Stimulated activated CD8-positive, alpha-beta memory T cell treated with anti-CD3 and anti-CD28 coated beads, Interleukin-12 subunit alpha, Interleukin-12 subunit beta, amount 100 ng/mL, for 4 hours (primary cell): ENCODE measurements around the gene PARD3B.

Source experiments
- DNase-seq: peaks from one replicate; pipeline ENCODE4 v3.0.0-alpha.2; 2020; ENCODE audit warnings: low read depth

PARD3B gene

DNA sequence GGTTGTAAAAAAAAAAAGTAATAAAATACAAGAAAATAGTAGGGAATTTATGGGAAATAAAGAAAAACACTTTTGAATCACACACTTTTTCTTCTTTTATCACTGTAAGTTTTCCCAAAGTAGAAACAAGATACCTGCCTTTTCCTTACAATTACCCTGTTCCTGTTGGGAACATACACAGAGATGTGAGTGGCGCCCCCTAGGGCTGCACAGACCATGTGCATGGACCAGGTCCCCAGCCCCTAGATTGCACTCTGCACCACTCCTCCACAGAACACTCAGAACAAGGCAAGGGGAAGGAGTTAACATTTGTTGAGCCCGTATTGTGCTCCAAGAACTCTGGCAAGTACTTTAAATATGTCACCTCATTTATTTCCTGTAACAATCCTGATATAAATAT is 1018.4 kb downstream of the PARD3B start:
- no peak for DNase-seq

DNA sequence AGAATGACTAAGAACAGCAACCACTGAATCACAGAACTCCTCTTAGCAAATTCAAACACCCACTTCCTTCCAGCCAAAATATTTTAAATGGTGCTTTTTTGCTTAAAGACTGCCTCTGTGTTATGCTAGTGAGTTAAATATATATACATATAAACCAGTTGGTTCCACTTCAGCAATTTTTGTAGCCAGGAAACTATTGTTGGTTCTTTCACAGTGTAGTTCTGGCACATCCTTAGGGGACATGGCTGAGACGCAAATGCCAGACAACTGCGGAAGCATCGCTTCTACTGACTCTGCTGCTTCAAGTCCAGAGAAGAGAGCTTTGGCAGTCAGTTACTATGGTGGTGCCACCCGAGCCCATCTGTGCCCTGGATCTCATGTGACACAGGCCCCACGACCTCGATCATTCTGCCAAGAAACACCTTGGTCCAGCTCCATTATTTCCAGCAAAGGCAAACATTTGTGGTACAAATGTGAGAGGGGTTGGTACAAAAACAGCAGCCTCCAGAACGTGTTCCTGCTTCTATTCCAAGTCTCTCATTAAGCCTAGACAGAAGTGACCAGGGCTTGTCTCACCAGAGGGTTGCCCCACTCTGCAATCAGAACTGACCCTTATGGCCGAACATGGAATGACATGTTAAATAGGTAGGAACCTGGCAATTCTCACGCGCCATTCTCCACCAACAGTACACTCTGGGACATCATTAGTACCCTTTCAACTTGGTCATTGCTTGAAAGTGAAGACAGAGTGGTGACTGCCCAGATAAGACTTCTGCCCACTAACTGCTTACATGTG is 1019.3 kb downstream of the PARD3B start:
- no peak for DNase-seq

DNA sequence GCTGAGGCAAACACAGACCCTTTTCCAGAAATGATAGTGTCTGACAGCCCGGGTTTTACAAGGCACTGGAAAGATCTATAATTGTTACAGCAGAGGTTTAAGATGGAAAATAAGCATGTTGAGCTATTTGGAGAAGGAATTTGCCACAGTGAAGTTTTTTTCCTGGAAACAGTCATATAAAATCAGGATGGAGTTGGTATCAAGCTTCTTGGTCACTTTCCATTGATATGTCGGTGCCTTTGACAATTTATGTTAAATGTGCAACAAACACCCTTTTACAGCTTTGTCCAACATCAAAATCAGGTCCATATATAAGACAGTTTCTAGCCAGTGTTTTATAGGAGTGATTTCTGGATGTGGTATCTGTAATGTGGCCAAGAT is 1019.9 kb downstream of the PARD3B start:
- DNase-seq = no peak

DNA sequence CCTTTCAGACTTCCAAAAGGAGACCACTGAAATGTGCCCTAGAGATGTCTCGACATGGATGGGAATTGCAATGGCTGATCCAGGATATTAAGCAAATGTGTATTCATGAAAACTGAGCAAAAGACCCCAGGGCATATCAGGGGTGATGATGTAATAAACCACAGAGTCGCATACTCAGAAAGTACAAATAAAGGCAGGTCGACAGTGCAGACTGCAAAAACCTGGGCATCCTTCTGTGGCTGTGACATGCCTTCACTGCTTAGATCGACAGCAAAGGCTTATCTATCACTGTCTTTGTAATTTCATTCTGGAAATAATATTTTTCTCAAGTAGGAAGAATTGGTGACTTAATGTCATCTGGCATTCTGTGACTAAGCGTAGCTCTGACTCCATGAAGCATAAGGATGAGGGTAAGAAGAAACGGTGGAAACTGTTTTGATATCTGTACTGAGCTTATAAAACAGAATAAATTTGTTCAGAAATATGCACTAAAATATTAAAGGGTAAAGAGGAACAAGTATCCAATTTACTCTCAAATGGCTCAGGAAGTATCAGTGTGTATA is 1021.4 kb downstream of the PARD3B start:
- no peak for DNase-seq

DNA sequence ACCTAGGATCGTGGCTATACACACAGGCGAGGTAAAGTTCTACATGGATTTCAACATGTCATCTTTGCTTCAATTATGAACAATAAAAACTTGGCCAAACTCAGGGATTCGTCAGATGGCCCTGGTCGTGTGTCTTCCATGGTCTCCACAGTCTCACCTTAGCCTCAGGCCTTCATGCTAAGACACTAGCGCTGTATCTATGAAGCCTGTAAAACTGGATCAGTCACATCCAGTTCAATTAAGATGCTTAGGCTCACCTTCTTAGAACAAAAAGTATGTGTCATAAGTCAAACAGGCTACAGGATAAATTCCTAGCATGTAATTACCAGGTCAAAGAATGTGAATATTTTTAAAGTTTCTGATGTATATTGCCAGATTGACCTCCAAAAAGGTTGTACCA is 1023.3 kb downstream of the PARD3B start:
- DNase-seq = no peak

DNA sequence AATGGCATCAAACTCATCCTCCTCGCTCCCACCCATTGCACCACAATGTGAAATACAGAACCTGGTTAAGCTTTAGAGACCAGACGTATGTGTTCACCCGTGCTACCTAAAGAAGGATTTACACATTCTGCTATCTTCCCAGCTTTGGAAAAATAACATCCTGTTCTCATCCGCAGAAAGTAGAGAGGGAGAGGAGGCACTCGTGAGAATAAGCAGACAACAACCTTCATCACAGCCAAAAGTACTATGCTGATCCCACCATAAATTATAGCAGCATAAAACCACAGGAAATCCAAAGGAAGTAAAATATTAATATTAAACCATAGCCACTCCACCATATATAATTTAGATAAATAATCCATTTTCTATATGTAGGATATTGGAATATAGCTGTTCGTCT is 1025.4 kb downstream of the PARD3B start:
- DNase-seq = no peak

DNA sequence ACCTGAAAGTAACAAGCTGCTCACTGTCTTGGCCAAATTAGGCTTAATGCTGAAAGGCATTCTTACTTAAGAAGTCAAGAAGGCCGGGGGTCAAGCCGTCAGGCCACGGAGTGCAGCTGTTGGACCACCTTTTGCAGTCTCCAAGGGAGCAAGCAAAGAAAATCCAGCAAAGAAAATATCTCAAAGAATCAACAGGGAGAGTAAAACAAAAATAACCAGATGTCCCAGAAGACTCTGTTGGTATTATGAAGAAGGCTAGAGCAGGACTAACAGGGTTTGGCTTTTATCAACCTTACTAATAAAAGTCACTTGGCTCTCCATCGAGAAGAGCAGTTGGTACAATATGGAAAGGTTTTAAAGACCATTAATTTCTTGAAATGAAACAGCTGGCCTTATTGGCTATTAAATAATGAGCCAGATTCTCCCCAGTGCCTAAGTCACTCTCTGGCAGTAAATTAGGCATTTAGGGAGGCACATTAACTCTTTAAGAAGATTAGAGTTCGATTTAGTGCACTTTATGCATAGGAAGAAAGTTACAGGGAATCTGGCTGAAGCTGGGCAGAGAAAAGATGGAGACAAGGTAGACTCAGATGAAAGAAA is 1026.2 kb downstream of the PARD3B start:
- no peak for DNase-seq

DNA sequence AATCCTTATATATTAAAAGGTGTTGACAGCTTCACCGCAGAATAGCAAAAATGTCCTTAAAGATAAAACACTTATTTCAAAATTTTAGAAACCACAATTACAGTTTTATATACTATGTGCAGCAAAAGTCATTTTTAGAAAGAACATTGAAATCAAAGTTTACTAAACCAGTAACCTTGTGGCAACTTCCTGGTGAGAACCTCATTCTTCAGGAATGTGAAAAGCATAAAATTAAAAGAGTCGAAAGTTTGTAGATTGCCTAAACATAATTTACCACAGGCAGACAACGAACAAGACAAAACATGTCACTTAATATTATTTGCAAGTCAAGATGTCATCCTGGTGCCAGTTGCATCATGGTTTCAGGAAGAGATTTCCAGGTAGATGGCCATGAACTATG is 1028.7 kb downstream of the PARD3B start:
- no peak for DNase-seq

DNA sequence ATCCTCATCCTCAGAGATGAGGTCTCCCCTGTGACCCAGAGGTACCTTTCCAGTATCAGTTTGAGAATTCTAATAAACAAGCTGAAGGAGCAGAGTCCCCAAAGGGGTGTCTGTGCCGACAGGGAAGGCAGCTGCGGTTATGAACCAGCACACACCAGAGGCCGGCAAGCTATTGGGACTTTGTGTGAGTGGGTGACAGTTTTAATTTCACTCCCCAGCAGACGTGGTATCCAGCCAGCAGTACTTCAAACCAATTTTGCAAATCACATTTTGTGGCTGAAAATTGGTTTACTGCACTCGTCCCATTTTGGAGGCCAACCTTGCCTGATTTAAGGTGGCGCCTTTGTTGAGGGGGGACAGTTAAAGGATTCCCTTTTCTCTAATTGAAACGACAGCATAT is 1034.1 kb downstream of the PARD3B start:
- no peak for DNase-seq

DNA sequence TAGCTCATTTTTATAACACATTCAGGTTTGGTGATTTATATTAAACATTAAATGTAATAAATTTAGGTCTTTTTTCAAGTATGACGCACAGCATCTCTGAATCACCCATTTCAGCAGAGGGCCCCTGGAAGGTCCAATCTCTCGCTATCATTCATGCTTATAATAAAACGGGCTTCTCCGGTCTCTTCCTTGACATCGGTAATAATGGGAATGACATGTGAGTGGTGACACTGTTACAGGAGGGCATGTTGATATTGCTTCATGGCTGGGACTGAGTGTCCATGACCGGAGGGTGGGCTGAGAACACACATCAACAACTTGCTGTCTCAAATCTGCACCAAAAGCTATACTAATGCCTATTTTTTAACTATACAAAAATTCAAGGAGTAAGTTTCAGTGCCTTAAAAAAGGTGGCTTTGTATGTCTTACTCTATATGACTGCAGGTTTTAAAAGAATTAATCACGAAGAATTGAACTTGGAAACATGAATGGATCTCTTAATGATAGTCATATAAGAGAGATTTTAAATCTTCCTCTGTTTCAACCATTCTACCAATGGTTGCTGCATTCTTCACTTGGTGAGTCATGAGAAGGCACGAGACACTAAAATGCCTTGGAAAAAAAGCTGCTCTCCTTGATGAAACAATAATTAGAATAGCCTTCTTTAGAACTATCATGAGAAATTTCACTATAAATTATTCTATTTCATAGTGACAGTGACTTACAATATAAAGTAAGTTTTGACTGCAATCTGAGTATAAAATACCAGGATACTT is 1035.1 kb downstream of the PARD3B start:
- DNase-seq = no peak

DNA sequence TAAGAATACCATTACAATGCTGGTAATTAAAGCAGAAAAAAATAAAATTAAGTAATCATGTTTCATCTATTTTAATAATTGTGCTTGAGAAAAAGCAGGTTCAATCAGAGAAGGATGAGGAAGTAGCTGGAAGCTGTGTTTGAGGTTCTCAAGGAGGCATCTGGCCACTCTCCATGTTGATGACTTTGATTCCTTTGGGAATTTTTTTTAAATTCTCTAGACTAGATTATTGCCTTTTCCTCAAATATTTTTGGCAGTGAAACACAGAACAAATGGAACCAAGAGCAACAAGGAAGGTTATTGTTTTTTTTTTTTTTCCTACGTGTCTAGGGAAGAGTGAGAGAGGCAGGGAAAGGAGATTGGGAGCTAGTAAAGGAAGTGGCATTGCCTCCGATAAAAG is 1037.1 kb downstream of the PARD3B start:
- DNase-seq = no peak

DNA sequence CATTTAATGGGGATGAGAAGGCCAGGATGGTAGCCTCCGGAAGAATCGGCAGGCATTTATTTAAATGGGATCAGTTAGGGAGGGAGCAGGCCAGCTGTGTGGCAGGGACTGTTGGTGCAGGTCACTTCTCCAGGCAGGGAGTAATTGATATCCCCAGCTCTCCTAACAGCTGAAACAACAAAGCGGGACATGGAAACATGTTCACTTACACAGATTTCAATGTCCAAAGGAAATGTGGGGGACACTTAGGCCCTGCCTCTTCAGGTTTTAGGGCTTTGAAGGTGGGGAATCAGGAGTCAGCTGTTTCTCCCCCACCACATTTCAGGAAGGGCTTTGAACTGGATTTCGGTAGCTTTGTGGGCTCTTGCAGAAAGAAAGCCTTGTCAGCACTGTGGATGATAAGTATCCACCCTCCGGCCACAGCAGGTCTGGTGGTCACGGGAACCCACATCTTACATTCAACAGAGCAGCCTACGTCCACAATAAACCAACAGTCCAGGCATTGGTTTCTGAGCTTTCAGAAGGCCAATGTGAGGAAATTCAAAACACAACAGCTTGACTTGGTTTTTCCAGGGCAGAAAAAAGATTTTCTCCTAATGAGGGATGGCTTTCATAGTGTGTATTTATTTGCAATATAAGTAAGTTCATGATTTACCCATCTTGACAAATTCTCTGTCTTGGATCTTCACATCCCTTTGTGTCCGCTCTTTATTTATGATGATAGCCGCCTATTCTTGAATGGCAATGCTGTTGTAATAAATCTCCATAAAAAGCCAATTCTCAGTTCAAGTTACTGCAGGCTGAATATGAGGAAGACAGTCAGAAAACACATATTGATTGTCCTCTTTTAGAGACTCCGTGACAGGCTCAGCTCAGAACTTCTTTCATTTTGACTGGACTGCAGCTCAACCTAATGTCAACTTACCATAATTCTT is 1040.4 kb downstream of the PARD3B start:
- no peak for DNase-seq

DNA sequence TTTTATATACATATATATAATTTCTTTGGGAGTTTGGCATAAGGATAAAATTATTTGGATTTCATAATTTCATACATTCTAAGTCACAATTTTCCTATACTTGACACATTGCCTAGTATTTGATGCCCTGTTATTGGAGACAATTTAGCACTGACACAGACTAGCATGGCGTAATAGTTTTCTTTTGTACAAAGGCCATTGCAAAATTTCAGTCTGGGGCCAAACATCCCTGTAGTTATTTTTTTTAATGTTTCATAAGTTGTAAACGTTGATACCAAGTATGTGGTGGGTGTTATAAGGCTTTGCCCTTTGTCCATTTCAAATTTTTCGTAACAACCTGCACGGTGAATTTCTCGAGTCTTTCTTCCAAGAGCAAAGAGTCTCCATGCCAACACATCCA is 1041.4 kb downstream of the PARD3B start:
- no peak for DNase-seq

DNA sequence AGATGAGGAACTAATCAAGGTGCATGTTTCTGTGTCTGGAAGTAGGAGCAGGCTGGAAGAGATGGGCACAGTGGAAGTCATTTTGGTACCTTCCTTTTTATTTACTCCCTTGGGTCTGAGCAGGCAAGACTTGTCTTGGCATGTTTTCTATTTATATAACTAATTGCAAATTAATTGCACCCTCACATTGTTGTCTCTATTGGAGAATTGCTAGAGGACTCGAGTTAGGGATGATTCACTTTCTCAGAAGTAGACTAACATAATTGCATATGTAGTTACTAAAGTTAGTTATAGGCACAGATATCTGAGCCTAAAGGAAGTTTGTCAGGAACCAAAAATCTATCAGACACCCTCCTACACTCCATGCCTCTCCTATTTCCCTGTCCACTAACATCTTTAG is 1044.2 kb downstream of the PARD3B start:
- no peak for DNase-seq

DNA sequence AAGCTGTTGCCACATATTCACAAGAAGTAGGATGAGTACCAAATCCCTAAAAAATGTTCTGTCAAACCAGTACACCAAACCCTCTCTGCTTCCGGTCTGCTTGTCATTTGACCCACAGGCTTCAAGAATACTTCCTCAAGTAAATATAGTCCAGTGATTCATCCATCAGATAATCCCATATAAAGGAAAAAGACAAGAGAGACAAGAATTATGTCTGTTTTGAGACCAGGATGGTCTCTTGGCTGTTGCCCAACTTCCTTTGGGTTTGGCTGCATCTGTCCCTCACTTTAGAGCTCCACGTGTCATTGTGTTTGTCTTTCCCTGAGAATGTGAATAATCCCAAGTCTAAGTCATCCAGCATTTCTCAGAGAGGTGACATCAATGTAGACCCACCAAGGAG is 1045.5 kb downstream of the PARD3B start:
- no peak for DNase-seq

DNA sequence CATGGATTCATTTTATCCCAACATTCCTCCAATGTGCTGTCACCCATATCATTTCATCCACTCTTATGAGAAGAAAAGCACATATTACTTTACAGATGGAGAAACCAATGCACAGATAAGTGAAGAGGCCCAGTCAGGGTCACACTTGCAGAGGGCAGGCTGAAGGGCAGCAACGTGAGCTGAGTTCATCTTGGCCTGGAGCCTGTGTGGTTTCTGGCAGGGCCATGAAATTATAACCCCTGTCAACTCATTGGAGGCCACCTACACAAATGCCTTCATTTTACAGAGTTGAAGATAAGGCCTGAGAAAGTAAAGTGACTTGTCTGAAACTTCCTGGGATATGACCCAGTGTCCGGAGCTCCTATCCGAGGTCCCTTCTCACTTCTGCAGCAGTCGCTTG is 1048.6 kb downstream of the PARD3B start:
- no peak for DNase-seq

DNA sequence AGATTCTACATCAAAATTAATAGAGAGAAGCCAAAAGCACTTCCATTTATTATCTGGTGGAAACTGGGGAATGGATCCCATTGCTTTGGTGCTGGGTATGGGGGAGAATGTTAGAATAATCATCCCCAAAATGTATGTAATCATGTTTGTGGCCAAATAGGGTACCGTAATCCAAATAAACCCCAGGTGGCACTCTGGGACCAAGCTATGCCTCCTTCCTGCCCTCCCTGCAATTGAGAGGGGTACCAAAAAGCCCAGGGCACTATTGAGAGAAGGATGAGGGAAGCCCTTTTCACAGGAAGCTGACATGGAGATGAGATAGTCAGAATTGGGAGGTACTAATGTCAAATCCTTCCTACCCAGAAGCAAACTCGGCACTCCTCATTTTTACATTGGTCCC is 1051.3 kb downstream of the PARD3B start:
- no peak for DNase-seq

DNA sequence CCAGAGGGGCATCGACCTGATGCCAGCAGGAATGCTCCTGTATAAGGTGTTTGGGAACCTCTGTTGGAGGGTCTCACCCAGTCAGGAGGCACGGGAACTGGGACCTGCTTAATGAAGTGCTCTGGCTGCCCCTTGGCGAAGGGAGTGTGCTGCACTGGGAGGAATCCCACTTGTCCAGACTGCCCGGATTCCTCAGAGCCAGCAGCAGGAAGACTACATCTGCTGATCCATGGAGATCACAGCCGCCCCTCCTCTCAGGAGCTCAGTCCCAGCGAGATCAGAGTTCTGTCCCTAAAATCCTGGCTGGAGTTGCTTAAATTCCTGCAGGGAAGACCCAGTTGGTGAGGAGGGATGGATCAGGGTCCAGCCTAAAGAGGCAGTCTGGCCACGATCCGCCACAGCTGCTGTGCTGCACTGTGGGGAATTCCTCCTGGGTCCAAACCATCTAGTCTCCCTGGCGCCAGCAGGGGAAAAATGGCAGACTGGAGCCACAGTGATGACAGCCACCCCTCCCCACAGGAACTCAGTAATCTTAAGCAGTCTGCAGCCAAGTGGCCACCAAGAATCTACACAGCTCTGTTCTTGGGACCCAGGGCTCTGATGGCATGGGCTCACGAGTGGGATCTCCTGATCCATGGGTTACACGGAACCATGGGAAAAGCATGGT is 1060.5 kb downstream of the PARD3B start:
- no peak for DNase-seq

DNA sequence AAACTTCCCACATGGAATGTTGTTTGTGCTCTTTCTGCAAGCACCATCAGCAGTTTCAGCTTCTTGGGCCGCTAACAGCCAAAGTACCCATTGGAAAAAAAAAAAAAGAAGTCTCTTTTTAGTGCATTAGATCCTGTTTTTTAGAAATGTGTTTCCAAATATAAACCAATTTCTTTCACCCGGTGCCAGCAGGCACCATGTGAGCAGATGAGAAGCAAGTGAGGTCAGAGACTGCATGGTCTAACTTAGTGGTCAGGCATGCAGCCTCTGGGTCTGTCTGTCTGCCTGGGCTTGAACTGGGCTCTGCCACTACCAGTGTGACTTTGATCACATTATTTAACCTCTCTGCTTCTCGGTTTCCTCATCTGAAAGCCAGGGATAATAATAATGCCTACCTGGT is 1061.9 kb downstream of the PARD3B start:
- no peak for DNase-seq

DNA sequence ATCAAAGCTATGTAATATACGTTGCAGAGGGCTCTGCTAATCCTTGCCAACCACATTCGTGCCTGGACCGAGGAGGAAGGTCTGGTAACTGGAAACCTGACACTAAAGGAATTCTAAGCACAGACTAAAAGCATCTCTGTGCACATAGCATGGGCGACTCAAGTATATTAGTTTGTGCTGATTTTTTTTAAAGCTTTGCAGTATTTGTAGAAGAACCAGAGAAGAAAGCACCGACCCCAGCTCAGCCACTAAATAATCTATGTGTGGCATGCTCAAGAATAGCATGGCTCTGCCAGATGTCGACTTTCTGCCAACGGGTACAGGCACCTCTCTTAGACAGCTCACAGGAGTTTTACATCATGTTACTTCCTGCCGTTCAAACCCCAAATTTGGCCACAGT is 1063.8 kb downstream of the PARD3B start:
- no peak for DNase-seq

DNA sequence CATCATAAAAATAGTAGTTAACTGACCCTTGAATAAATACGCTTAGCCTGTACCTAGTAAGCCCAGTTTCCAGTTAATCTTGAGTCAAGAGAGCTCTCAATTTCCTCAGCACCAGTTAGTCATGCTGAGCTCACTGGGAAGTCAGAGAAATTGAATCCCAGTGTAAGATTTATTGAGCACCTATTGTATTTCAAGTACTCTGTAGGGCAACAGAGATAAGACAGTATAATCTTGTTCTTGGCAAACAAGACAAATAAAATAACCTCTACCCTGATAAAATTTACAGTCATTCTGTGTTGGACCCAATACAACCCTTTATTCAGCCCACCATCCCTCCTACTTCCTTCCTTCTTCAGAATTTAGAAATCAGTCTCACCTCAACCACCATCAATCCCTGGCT is 1065.2 kb downstream of the PARD3B start:
- DNase-seq = no peak
